ENCODE data around the gene TMEM151B.

- no peak for TF ChIP-seq CTCF (conservative IDR thresholded peaks at IDR 0.05)
- no peak for TF ChIP-seq ZFX (IDR thresholded peaks at IDR 0.05)
Measured at GRCh38 chr6:44298055-44298803, 28.0 kb downstream of the TMEM151B start.
